Heart right ventricle (tissue), 16 donors: ENCODE results near the gene TRERF1. TPM values are rescaled to one million over a fixed set of nuclear protein-coding genes. Genes with fewer than 3 reads are reported as not detected.

Experiments
- ATAC-seq, 8 donors: fragments of 200-7000 bp; cut with Tn5 transposase; one replicate each; pipeline ENCODE4 v1.9.1; 2020; ENCODE audit warnings: mild to moderate bottlenecking in 8 of 8, moderate library complexity in 8 of 8, moderate number of reproducible peaks in 1 of 8
- DNase-seq, 2 donors: peaks; one replicate each; pipeline ENCODE4 v3.0.0-alpha.2; 2020
- H3K27ac ChIP-seq, 10 donors: fragments of 200-600 bp; sonication (generic) in 2 of 10; one replicate each; pipeline versions ENCODE4 v1.5.0 to v1.8.0; 2020 to 2022; ENCODE audit warnings: mild to moderate bottlenecking in 3 of 10
- H3K27me3 ChIP-seq, 7 donors: fragments of 200-600 bp; one replicate each; pipeline ENCODE4 v1.8.0; 2021 to 2022; ENCODE audit warnings: mild to moderate bottlenecking in 2 of 7
- H3K36me3 ChIP-seq, 9 donors: fragments of 200-600 bp; sonication (generic) in 1 of 9; one replicate each; pipeline versions ENCODE4 v1.5.0 to v1.8.0; 2020 to 2022; ENCODE audit warnings: mild to moderate bottlenecking in 2 of 9
- H3K4me1 ChIP-seq, 9 donors: fragments of 200-600 bp; sonication (generic) in 1 of 9; one replicate each; pipeline versions ENCODE4 v1.5.0 to v1.8.0; 2020 to 2022; ENCODE audit warnings: mild to moderate bottlenecking in 4 of 9
- H3K4me3 ChIP-seq, 10 donors: fragments of 200-600 bp; sonication (generic) in 2 of 10; one replicate each; pipeline versions ENCODE4 v1.5.0 to v1.8.0; 2020 to 2022; ENCODE audit warnings: mild to moderate bottlenecking in 7 of 10, moderate library complexity in 2 of 10
- H3K9me3 ChIP-seq, 11 donors: fragments of 200-600 bp in 10 of 11; sonication (generic) in 2 of 11; one replicate each; pipeline versions ENCODE4 v1.5.0 to v1.8.0; 2013 to 2022; ENCODE audit warnings: mild to moderate bottlenecking in 2 of 11, control low read depth in 1 of 11, moderate library complexity in 1 of 11
- CTCF ChIP-seq, 9 donors: fragments of 200-600 bp; sonication (generic) in 2 of 9; IDR thresholded peaks; one replicate each; pipeline versions ENCODE4 v1.5.0 to v1.8.0; 2021 to 2022; ENCODE audit warnings: antibody characterized with exemption in 9 of 9, mild to moderate bottlenecking in 5 of 9, moderate library complexity in 1 of 9
- WGBS, 2 donors: extraction: QIAGEN DNeasy Blood & Tissue Kit; methylation state at CpG; one replicate each; pipeline ENCODE4 v1.1.7; 2013; ENCODE audit warnings: inconsistent platforms in 1 of 2; 5-methylcytosine and 5-hydroxymethylcytosine counted together
- intact Hi-C, 10 donors: fragments of 100-400 bp; cut with DNase I; formaldehyde crosslinking; loops; one replicate each; pipeline versions ENCODE4 v1.11.1 to v1.14.2; 2022
- polyA plus RNA-seq, 2 donors: library from polyadenylated mRNA; stranded (reverse); fragments of 200-250 nt; gene quantifications; one replicate each; pipeline ENCODE4 v1.2.3, GENCODE V29; 2013
- total RNA-seq, 10 donors: library from RNA; stranded (reverse); fragmentation: NEBNext Ultra II Directional in 3 of 10; extraction: Animal tissue kit (Norgen Biotek cat#: 25700) in 3 of 10; gene quantifications; one replicate each; pipeline versions ENCODE4 v1.2.1 to v1.2.4, GENCODE V29; 2021 to 2023
- donor health status: Arrhythmogenic right ventricular cardiomyopathy.
- donor health status: ischemic (EF 13 %, LVEDD 7.1; RV severe dilation, severe dysfunction).
- donor health status: healthy with polysubstance abuse.
- donor health status: DM: no; HTN: yes; CAD: no.
- donor health status: DM: no; HTN: no; CAD: no.
- donor health status: ischemic (EF 25% LVEDD 6.9; RV normal size, moderate dysfunction).
- donor health status: ischemic (EF 25% LVEDD 5.7; RV mildly dilated, moderate dysfunction).
- donor health status: healthy.
- donor health status: DM: yes; HTN: yes; CAD: no.
- donor health status: Ischemic cardiomyopathy.
- donor health status: ischemic (EF 35%, LVEDD 5.7; RV mildly dilated, moderate dysfunction).
- donor health status: nonischemic (EF 11% LVEDD 7.7; RV severe dilation, severe dysfunction).
- donor health status: DM: yes; HTN: yes; CAD: no.
- donor health status: PGD.
- donor health status: ischemic (EF 29% LVEDD 5.4; RV normal size, mild dysfunction).
- donor health status: nonischemic (EF 23%, LVEDD 6.1; RV moderate dilation, normal function).

TRERF1 gene
- total and polyA plus RNA-seq, 12 donors: 0.75 to 2.8 (median 1.6) TPM

GRCh38 chr6:42225029-42225339, 226.7 kb downstream of the TRERF1 start:
- Histone ChIP-seq H3K27me3 (no peaks in the 10 kb centered on the region), H3K36me3 (peaks cover 0 to 28% (median 0%) of the 10 kb centered on the region in 9 donors), H3K4me3 (no peak overlapping the region), H3K4me1 (peaks cover 0 to 15% (median 0%) of the 10 kb centered on the region in 9 donors), H3K27ac (no peak overlapping the region), H3K9me3 (no peaks in the 10 kb centered on the region)
- TF ChIP-seq CTCF (IDR thresholded peaks at IDR 0.05): no peak
- DNase-seq: no peak
- intact Hi-C loops: loop anchor here in 2 of 10 donors (10.0 kb wide), 2 partner anchors 310 to 320 kb away; no protein-coding TSS in a partner anchor
- ATAC-seq: no peak

DNA sequence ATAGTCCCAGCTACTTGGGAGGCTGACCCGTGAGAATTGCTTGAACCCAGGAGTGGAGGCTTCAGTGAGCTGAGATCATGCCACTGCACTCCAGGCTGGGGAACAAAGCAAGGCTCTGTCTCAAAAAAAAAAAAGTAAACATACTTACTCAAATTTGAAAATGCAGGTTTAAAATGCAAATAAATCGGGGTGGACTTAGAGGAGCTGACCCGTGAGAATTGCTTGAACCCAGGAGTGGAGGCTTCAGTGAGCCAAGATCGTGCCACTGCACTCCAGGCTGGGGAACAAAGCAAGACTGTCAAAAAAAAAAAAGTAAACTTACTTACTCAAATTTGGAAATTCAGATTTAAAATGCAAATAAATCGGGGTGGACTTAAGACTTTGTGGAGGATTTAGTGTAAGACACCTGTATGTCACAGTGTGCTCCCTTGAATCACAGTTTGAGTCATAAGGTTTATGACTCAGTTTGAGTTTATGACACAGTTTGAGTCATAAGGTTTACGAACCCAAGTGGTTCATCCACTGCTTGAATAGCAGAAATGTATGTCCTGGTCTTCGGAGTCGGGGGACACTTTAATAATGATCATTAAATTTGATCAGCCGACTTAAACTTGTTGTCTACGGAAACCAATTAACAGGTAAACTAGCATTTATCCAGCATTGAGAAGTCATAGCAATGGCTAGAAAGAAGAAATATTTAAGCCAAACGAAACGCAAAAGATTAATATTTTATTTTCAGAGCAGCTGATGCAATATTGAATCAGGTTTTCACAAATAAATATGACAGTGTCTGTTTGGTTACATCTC, 227.3 kb downstream of the TRERF1 start:
- TF ChIP-seq CTCF (IDR thresholded peaks at IDR 0.05): no peak
- H3K27me3 ChIP-seq: no peaks in the 10 kb centered on the region
- no peak for DNase-seq
- intact Hi-C loops: loop anchor here in 3 of 10 donors (5.0 to 10.0 kb wide), 3 partner anchors 310 to 323 kb away; no protein-coding TSS in a partner anchor
- H3K36me3 ChIP-seq: peaks cover 0 to 28% (median 0%) of the 10 kb centered on the region in 9 donors
- no peak overlapping the region for H3K4me3 ChIP-seq
- ATAC-seq: no peak
- no peak overlapping the region for H3K27ac ChIP-seq
- peaks cover 0 to 15% (median 0%) of the 10 kb centered on the region in 9 donors for H3K4me1 ChIP-seq
- no peaks in the 10 kb centered on the region for H3K9me3 ChIP-seq
- WGBS, 2 donors: 75 to 90% methylated on average over 12 of the region's 12 CpGs

DNA sequence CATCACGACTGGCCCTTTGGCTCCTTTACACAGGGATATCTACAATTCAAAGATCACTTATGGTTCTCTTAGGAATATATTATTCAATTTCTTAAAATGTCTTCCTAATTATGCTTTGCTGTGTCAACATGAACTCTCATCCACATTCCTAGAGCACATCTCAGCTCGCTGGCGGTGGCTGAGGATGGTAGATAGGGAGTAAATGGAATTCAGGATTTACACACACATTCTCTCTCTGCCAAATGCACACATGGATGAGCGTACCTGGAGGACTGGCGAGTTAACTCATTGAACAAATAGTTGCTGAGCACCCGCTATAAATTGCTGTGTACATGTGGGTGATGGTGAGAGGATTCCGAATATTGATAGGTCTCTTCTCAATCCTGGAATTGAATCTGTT, 229.3 kb downstream of the TRERF1 start:
- H3K27me3 ChIP-seq: no peaks in the 10 kb centered on the region
- ATAC-seq: no peak
- no peak overlapping the region for H3K27ac ChIP-seq
- WGBS, 2 donors: 76 to 79% methylated on average over 7 of the region's 7 CpGs
- TF ChIP-seq CTCF (IDR thresholded peaks at IDR 0.05): no peak
- intact Hi-C loops: loop anchor here in 3 of 10 donors (5.0 to 10.0 kb wide), 3 partner anchors 312 to 325 kb away; no protein-coding TSS in a partner anchor
- DNase-seq: no peak
- peaks cover 0 to 16% (median 2%) of the 10 kb centered on the region in 9 donors for H3K4me1 ChIP-seq
- no peak overlapping the region for H3K4me3 ChIP-seq
- no peaks in the 10 kb centered on the region for H3K9me3 ChIP-seq
- peaks cover 0 to 8% (median 0%) of the 10 kb centered on the region in 9 donors for H3K36me3 ChIP-seq

- no peaks in the 10 kb centered on the region for H3K9me3 ChIP-seq
- 84% methylated on average over 4 of the region's 4 CpGs for WGBS, 2 donors
These were observed 230.2 kb downstream of the TRERF1 start for GRCh38 chr6:42221546-42221945.

More at GRCh38 chr6:42221546-42221945, 230.2 kb downstream of the TRERF1 start:
- Histone ChIP-seq H3K4me1 (peaks cover 0 to 23% (median 9%) of the 10 kb centered on the region in 9 donors), H3K4me3 (no peak overlapping the region), H3K27me3 (no peaks in the 10 kb centered on the region), H3K27ac (no peak overlapping the region), H3K36me3 (peaks cover 0 to 1% (median 0%) of the 10 kb centered on the region in 9 donors)
- intact Hi-C loops: loop anchor here in 3 of 10 donors (5.0 to 10.0 kb wide), 3 partner anchors 313 to 326 kb away; no protein-coding TSS in a partner anchor
- DNase-seq: no peak
- TF ChIP-seq CTCF (IDR thresholded peaks at IDR 0.05): no peak
- ATAC-seq: no peak
